ENCODE measurements around the gene PSPH.

Gene PSPH

DNA sequence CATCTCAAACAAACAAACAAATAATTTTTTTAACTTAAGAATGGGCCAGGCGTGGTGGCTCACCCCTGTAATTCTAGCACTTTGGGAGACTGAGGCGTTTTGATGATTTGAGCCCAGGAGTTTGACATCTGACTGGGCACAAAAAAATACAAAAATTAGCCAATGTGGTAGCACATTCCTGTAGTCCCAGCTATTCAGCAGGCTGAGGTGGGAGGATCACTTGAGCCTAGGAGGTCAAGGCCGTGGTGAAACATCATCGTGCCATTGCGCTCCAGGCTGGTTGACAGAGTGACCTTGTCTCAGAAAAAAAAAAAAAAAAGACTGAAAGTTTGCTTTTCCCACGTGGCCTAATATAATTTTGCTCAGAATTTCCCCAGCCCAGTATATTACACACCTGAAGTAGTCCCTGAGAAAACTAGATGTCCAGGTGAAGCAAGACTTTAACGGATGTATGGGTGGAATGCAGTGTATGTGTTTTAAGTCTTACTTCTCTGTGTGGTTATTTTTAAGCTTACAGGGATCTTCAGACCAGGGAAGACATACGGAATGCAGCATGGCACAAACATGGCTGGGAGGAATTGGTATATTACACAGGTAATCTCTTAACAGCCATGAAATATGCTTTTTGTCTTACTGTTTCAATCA, 54.3 kb downstream of the PSPH start:
- Histone ChIP-seq H3K27ac (ENCODE audit: poor library complexity, severe bottlenecking) (no peak overlapping the region), H3K9me3 (ENCODE audit: severe bottlenecking) (no peaks in the 10 kb centered on the region), H3K27me3 (ENCODE audit: insufficient read depth, poor library complexity, severe bottlenecking) (no peaks in the 10 kb centered on the region), H3K4me3 (ENCODE audit: severe bottlenecking) (no peak overlapping the region), H3K4me1 (ENCODE audit: insufficient read depth, poor library complexity, severe bottlenecking) (no peaks in the 10 kb centered on the region), H3K36me3 (ENCODE audit: low read depth) (peaks cover 39% of the 10 kb centered on the region)
- TF ChIP-seq, protein P1, sequence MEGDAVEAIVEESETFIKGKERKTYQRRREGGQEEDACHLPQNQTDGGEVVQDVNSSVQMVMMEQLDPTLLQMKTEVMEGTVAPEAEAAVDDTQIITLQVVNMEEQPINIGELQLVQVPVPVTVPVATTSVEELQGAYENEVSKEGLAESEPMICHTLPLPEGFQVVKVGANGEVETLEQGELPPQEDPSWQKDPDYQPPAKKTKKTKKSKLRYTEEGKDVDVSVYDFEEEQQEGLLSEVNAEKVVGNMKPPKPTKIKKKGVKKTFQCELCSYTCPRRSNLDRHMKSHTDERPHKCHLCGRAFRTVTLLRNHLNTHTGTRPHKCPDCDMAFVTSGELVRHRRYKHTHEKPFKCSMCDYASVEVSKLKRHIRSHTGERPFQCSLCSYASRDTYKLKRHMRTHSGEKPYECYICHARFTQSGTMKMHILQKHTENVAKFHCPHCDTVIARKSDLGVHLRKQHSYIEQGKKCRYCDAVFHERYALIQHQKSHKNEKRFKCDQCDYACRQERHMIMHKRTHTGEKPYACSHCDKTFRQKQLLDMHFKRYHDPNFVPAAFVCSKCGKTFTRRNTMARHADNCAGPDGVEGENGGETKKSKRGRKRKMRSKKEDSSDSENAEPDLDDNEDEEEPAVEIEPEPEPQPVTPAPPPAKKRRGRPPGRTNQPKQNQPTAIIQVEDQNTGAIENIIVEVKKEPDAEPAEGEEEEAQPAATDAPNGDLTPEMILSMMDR (IDR thresholded peaks at IDR 0.05; ENCODE audit: poor library complexity, severe bottlenecking), result no peak
- ATAC-seq (ENCODE audit: low read depth) (no peak), DNase-seq (ENCODE audit: low spot score) (no peak)

DNA sequence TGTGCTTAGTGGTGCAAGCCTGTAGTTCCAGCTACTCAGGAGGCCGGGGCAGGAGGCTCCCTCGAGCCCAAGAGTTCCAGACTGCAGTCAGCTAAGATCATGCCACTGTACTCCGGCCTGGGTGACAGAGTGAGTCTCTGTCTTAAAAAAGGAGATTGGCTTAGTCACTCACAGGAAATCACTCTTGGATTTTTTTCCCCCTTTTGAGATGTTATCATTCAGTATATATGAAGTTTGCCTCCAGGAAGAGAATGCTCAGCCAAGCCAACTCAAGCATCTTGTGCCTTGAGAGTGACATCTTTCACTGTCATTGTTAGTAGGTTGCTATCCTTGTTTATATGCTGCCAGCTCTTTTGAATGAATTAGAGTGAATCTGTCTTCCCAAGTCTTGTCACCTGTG, 58.9 kb downstream of the PSPH start:
- Histone ChIP-seq H3K4me3 (ENCODE audit: severe bottlenecking) (no peak overlapping the region), H3K4me1 (ENCODE audit: insufficient read depth, poor library complexity, severe bottlenecking) (no peaks in the 10 kb centered on the region), H3K36me3 (ENCODE audit: low read depth) (peaks cover 43% of the 10 kb centered on the region), H3K27ac (ENCODE audit: poor library complexity, severe bottlenecking) (no peak overlapping the region), H3K9me3 (ENCODE audit: severe bottlenecking) (no peaks in the 10 kb centered on the region), H3K27me3 (ENCODE audit: insufficient read depth, poor library complexity, severe bottlenecking) (no peaks in the 10 kb centered on the region)
- TF ChIP-seq, protein P1 (IDR thresholded peaks at IDR 0.05; ENCODE audit: poor library complexity, severe bottlenecking), result no peak
- ATAC-seq (ENCODE audit: low read depth) (no peak), DNase-seq (ENCODE audit: low spot score) (no peak)

DNA sequence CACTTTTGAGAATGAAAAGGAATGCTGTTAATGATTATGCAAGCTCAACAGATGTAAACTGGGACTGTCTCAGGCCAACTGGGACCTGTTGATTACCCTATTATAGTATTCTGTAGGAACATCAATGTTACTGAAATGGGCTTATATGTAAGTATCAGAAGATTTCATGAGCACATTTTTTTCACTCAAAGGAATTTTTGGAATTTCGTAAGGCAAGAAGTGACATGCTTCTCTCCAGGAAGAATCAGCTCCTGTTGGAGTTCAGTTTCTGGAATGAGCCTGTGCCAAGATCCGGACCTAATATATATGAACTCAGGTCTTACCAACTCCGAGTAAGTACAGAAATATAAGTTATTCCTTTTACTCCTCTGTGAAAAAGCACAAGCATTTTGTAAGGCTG, 67.7 kb downstream of the PSPH start:
- Histone ChIP-seq H3K27me3 (ENCODE audit: insufficient read depth, poor library complexity, severe bottlenecking) (no peaks in the 10 kb centered on the region), H3K36me3 (ENCODE audit: low read depth) (peaks cover 95% of the 10 kb centered on the region)

DNA sequence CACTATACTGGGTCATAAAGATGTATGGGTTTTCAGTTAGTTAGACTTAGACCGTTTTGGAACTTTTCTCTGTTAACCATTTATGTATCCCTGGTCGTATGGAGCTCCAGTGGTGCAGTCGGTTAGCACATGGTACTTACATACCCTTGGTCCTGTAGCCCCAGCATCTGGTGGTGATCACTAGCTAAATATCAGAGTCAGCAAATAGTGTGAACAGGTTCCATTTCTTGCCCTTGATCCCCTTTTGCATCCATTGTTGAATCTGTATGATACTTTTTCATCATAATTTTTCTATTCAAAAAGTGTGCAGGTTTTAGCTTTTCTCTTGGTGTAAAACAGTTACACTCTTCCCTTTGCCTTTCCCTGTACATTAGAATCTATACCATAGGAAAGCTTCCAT, 71.0 kb downstream of the PSPH start:
- Histone ChIP-seq H3K4me3 (ENCODE audit: severe bottlenecking) (no peak overlapping the region), H3K27ac (ENCODE audit: poor library complexity, severe bottlenecking) (no peak overlapping the region)
- ATAC-seq (ENCODE audit: low read depth), result no peak

More for the DNA sequence above, 67.7 kb downstream of the PSPH start:
- peak; percentile 68 for ATAC-seq (ENCODE audit: low read depth)
- TF ChIP-seq, protein P1 (IDR thresholded peaks at IDR 0.05; ENCODE audit: poor library complexity, severe bottlenecking), result no peak
- Histone ChIP-seq H3K27ac (ENCODE audit: poor library complexity, severe bottlenecking) (peak overlapping the region; percentile 39), H3K9me3 (ENCODE audit: severe bottlenecking) (no peaks in the 10 kb centered on the region), H3K4me3 (ENCODE audit: severe bottlenecking) (no peak overlapping the region), H3K4me1 (ENCODE audit: insufficient read depth, poor library complexity, severe bottlenecking) (peaks cover 10% of the 10 kb centered on the region)
- DNase-seq (ENCODE audit: low spot score), result no peak

DNA sequence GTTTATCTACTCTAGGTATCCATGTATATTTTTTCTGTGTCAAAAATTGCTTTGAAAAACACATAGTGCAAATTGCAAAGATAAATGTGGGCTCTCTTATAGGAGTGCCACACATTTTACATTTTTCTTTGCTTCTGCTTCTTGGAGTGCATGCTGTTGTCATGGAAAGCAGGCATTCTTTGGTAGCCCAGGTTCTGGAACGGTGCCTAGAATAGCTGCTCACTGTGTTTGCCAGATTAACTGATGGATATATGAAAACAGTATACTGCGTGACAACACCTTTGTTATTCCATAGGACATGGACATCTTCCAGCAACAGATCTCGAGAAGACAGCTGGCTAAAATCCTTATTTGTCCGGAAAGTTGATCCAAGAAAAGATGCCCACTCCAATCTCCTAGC, 73.4 kb downstream of the PSPH start:
- TF ChIP-seq, protein P1 (IDR thresholded peaks at IDR 0.05; ENCODE audit: poor library complexity, severe bottlenecking), result no peak
- peaks cover 14% of the 10 kb centered on the region for H3K4me1 ChIP-seq (ENCODE audit: insufficient read depth, poor library complexity, severe bottlenecking)
- H3K9me3 ChIP-seq (ENCODE audit: severe bottlenecking), result no peaks in the 10 kb centered on the region
- H3K27ac ChIP-seq (ENCODE audit: poor library complexity, severe bottlenecking), result peak overlapping the region; percentile 43
- no peaks in the 10 kb centered on the region for H3K27me3 ChIP-seq (ENCODE audit: insufficient read depth, poor library complexity, severe bottlenecking)
- H3K4me3 ChIP-seq (ENCODE audit: severe bottlenecking), result no peak overlapping the region
- DNase-seq (ENCODE audit: low spot score) (no peak), ATAC-seq (ENCODE audit: low read depth) (peak; percentile 91)
- peaks cover 70% of the 10 kb centered on the region for H3K36me3 ChIP-seq (ENCODE audit: low read depth)

More for the DNA sequence above, 71.0 kb downstream of the PSPH start:
- TF ChIP-seq, protein P1 (IDR thresholded peaks at IDR 0.05; ENCODE audit: poor library complexity, severe bottlenecking), result no peak
- no peaks in the 10 kb centered on the region for H3K27me3 ChIP-seq (ENCODE audit: insufficient read depth, poor library complexity, severe bottlenecking)
- H3K36me3 ChIP-seq (ENCODE audit: low read depth), result peaks cover 87% of the 10 kb centered on the region
- DNase-seq (ENCODE audit: low spot score), result no peak
- no peaks in the 10 kb centered on the region for H3K9me3 ChIP-seq (ENCODE audit: severe bottlenecking)
- peaks cover 24% of the 10 kb centered on the region for H3K4me1 ChIP-seq (ENCODE audit: insufficient read depth, poor library complexity, severe bottlenecking)

All from RWPE2 (cell line).